Astrocyte (in vitro differentiated cells and primary cell): ENCODE results near the gene RAB37. TPM values are rescaled to one million over a fixed set of nuclear protein-coding genes. Genes with fewer than 3 reads are reported as not detected.

Source experiments
- DNase-seq: peaks from one replicate; pipeline ENCODE4 v3.0.0-alpha.2; 2010; ENCODE audit warnings: low read depth
- FAIRE-seq: peaks from 2 replicates; lab custom pipeline; 2011; peaks lifted over from hg19 to GRCh38; lab: Jason Lieb, UNC
- H2AFZ ChIP-seq: 2 replicates; pipeline ENCODE4 v1.6.0; 2012; ENCODE audit warnings: low read depth, low read length, inconsistent platforms
- H3K27ac ChIP-seq: 2 replicates; pipeline ENCODE4 v1.5.1; 2011; ENCODE audit warnings: low read depth, low read length, inconsistent platforms
- H3K27me3 ChIP-seq: 2 replicates; pipeline ENCODE4 v1.6.0; 2011; ENCODE audit warnings: low read length, inconsistent platforms; ENCODE audit not compliant: insufficient read depth
- H3K36me3 ChIP-seq: 2 replicates; pipeline ENCODE4 v1.5.1; 2011; ENCODE audit warnings: low read length, inconsistent platforms; ENCODE audit not compliant: insufficient read depth
- H3K4me1 ChIP-seq: 2 replicates; pipeline ENCODE4 v1.5.1; 2011; ENCODE audit warnings: low read length, inconsistent platforms; ENCODE audit not compliant: insufficient read depth
- H3K4me2 ChIP-seq: 2 replicates; pipeline ENCODE4 v1.6.0; 2012; ENCODE audit warnings: low read length, inconsistent platforms
- H3K4me3 ChIP-seq: 2 replicates; pipeline ENCODE4 v1.5.1; 2011; ENCODE audit warnings: low read depth, mild to moderate bottlenecking, low read length, inconsistent platforms; ENCODE audit not compliant: insufficient read depth
- H3K79me2 ChIP-seq: 2 replicates; pipeline ENCODE4 v1.6.0; 2012; ENCODE audit warnings: mild to moderate bottlenecking, low read length, inconsistent platforms; ENCODE audit not compliant: insufficient read depth
- H3K9ac ChIP-seq: 2 replicates; pipeline ENCODE4 v1.6.0; 2012; ENCODE audit warnings: mild to moderate bottlenecking, low read length, inconsistent platforms
- H3K9me3 ChIP-seq: 2 replicates; pipeline ENCODE4 v1.5.1; 2012; ENCODE audit warnings: low read depth, mild to moderate bottlenecking, low read length, inconsistent platforms; ENCODE audit not compliant: insufficient read depth
- H4K20me1 ChIP-seq: 2 replicates; pipeline ENCODE4 v1.6.0; 2012; ENCODE audit warnings: low read length, inconsistent platforms; ENCODE audit not compliant: insufficient read depth
- H3K27ac Mint-ChIP-seq: one replicate; pipeline ENCODE4 v1.8.0; 2021; ENCODE audit warnings: mild to moderate bottlenecking, mixed read lengths; ENCODE audit not compliant: unreplicated experiment
- H3K27me3 Mint-ChIP-seq: one replicate; pipeline ENCODE4 v1.8.0; 2021; ENCODE audit warnings: low read depth, mixed read lengths; ENCODE audit not compliant: unreplicated experiment
- H3K36me3 Mint-ChIP-seq: one replicate; pipeline ENCODE4 v1.8.0; 2021; ENCODE audit warnings: low read depth, mixed read lengths; ENCODE audit not compliant: unreplicated experiment
- H3K4me1 Mint-ChIP-seq: one replicate; pipeline ENCODE4 v1.8.0; 2021; ENCODE audit warnings: low read depth, mixed read lengths; ENCODE audit not compliant: unreplicated experiment
- H3K4me3 Mint-ChIP-seq: one replicate; pipeline ENCODE4 v1.8.0; 2021; ENCODE audit warnings: mild to moderate bottlenecking, moderate library complexity, mixed read lengths; ENCODE audit not compliant: unreplicated experiment
- H3K9me3 Mint-ChIP-seq: one replicate; pipeline ENCODE4 v1.8.0; 2021; ENCODE audit warnings: mild to moderate bottlenecking, mixed read lengths; ENCODE audit not compliant: unreplicated experiment
- EZH2 ChIP-seq: IDR thresholded peaks from 2 replicates; pipeline ENCODE4 v1.6.1; 2012; ENCODE audit warnings: mild to moderate bottlenecking, low read length, inconsistent platforms; ENCODE audit not compliant: insufficient read depth
- total RNA-seq: library from RNA; stranded (reverse); gene quantifications from 2 replicates; pipeline ENCODE4 v1.2.1, GENCODE V29; 2021
- TF ChIP-seq, protein P1 (sequence below): IDR thresholded peaks from 2 replicates; pipeline ENCODE4 v1.5.1; 2011; ENCODE audit warnings: low read depth, mild to moderate bottlenecking, inconsistent platforms, low read length, moderate library complexity; ENCODE audit not compliant: insufficient read depth

The RAB37 gene
- total RNA-seq, 1 donor from 2014 or later: 0.77 TPM

DNA sequence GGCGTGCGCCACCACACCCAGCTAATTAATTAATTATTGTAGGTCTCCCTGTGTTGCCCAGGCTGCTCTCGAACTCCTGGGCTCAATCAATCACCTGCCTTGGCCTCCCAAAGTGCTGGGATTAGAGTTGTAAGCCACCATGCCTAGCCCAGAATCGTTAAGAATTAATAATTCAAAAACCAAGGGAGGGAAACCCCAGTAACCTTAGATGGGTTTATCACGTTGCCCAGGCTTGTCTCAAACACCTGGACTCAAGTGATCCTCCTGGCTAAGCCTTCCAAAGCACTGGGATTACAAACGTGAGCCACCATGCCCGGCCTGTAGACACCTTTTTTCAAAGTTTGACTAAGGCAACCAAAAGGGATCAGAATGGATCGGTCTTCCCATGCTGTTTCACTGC, 45.9 kb upstream of the RAB37 start:
- DNase-seq (no peak), FAIRE-seq (no peak)
- Histone ChIP-seq H3K79me2 (no peaks in the 10 kb centered on the region), H3K27me3 (no peaks in the 10 kb centered on the region), H3K9ac (no peak overlapping the region), H3K4me1 (no peaks in the 10 kb centered on the region), H3K36me3 (no peaks in the 10 kb centered on the region), H4K20me1 (no peaks in the 10 kb centered on the region), H2AFZ (no peak overlapping the region), H3K27ac (no peak overlapping the region), H3K4me3 (no peak overlapping the region), H3K9me3 (no peaks in the 10 kb centered on the region), H3K4me2 (no peak overlapping the region)
- Mint-ChIP-seq H3K27me3 (peaks cover 42% of the 10 kb centered on the region), H3K36me3 (no peaks in the 10 kb centered on the region), H3K4me1 (no peaks in the 10 kb centered on the region), H3K4me3 (no peak overlapping the region), H3K9me3 (peaks cover 2% of the 10 kb centered on the region), H3K27ac (no peak overlapping the region)
- TF ChIP-seq, protein P1, sequence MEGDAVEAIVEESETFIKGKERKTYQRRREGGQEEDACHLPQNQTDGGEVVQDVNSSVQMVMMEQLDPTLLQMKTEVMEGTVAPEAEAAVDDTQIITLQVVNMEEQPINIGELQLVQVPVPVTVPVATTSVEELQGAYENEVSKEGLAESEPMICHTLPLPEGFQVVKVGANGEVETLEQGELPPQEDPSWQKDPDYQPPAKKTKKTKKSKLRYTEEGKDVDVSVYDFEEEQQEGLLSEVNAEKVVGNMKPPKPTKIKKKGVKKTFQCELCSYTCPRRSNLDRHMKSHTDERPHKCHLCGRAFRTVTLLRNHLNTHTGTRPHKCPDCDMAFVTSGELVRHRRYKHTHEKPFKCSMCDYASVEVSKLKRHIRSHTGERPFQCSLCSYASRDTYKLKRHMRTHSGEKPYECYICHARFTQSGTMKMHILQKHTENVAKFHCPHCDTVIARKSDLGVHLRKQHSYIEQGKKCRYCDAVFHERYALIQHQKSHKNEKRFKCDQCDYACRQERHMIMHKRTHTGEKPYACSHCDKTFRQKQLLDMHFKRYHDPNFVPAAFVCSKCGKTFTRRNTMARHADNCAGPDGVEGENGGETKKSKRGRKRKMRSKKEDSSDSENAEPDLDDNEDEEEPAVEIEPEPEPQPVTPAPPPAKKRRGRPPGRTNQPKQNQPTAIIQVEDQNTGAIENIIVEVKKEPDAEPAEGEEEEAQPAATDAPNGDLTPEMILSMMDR: no peak
- no peak for TF ChIP-seq EZH2

- H3K36me3 Mint-ChIP-seq: no peaks in the 10 kb centered on the region
- FAIRE-seq: no peak
Measured at GRCh38 chr17:74694081-74694480, 43.0 kb upstream of the RAB37 start.

DNA sequence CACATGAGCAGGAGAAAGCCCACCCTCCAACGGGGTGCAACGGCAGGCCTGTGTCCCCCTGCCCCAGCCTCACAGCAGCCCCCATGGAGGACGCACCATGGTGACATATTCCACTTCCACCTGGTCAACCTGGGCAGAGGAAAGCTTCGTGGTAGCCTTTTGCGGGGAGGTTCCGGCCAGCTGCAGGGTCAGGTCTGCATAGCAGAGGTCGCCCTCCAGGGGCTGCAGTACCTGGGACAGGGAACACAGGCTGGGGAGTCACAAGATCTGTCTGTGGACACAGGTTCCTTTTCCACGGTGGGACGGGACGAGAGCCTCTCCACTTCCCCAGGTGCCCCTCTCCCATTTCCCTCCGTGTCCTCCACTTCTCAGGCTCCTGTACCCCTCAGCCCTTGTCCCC, 41.4 kb upstream of the RAB37 start:
- Histone ChIP-seq H3K9ac (no peak overlapping the region), H3K27ac (no peak overlapping the region), H3K27me3 (no peaks in the 10 kb centered on the region), H3K79me2 (no peaks in the 10 kb centered on the region), H3K4me3 (no peak overlapping the region), H4K20me1 (no peaks in the 10 kb centered on the region), H3K4me2 (no peak overlapping the region), H2AFZ (no peak overlapping the region), H3K36me3 (no peaks in the 10 kb centered on the region), H3K9me3 (no peaks in the 10 kb centered on the region), H3K4me1 (no peaks in the 10 kb centered on the region)
- Mint-ChIP-seq H3K4me3 (no peak overlapping the region), H3K9me3 (peaks cover 2% of the 10 kb centered on the region), H3K4me1 (no peaks in the 10 kb centered on the region), H3K27ac (no peak overlapping the region), H3K36me3 (no peaks in the 10 kb centered on the region), H3K27me3 (peaks cover 39% of the 10 kb centered on the region)
- no peak for DNase-seq
- TF ChIP-seq, protein P1: no peak
- TF ChIP-seq EZH2: no peak
- FAIRE-seq: no peak

More at GRCh38 chr17:74694081-74694480, 43.0 kb upstream of the RAB37 start:
- Mint-ChIP-seq H3K27ac (no peak overlapping the region), H3K9me3 (peaks cover 2% of the 10 kb centered on the region), H3K27me3 (peaks cover 44% of the 10 kb centered on the region), H3K4me1 (no peaks in the 10 kb centered on the region), H3K4me3 (no peak overlapping the region)
- H4K20me1 ChIP-seq: no peaks in the 10 kb centered on the region
- H3K9ac ChIP-seq: no peak overlapping the region
- no peaks in the 10 kb centered on the region for H3K36me3 ChIP-seq
- no peak for DNase-seq
- H3K9me3 ChIP-seq: no peaks in the 10 kb centered on the region
- H3K79me2 ChIP-seq: no peaks in the 10 kb centered on the region
- no peaks in the 10 kb centered on the region for H3K27me3 ChIP-seq
- H3K4me2 ChIP-seq: no peak overlapping the region
- H3K4me3 ChIP-seq: no peak overlapping the region
- no peak overlapping the region for H2AFZ ChIP-seq
- no peak overlapping the region for H3K27ac ChIP-seq
- TF ChIP-seq, protein P1: no peak
- no peak for TF ChIP-seq EZH2
- no peaks in the 10 kb centered on the region for H3K4me1 ChIP-seq
